Skeletal muscle tissue (tissue), 4 donors: Measurements from ENCODE around the gene RHCG. TPM values are rescaled to one million over a fixed set of nuclear protein-coding genes. Genes with fewer than 3 reads are reported as not detected.

ENCODE experiments used
- H3K27ac ChIP-seq: one replicate; pipeline ENCODE4 v1.7.0; 2013; ENCODE audit warnings: mild to moderate bottlenecking, low read depth, low read length, inconsistent platforms
- H3K27me3 ChIP-seq, 3 donors: one replicate each; pipeline ENCODE4 v1.7.0; 2013; ENCODE audit warnings: low read length in 3 of 3; ENCODE audit not compliant: control insufficient read depth in 3 of 3, insufficient read depth in 3 of 3
- H3K36me3 ChIP-seq, 3 donors: one replicate each; pipeline ENCODE4 v1.7.0; 2013; ENCODE audit warnings: low read length in 3 of 3; ENCODE audit not compliant: control insufficient read depth in 3 of 3, insufficient read depth in 3 of 3
- H3K4me1 ChIP-seq, 3 donors: one replicate each; pipeline ENCODE4 v1.7.0; 2013; ENCODE audit warnings: low read length in 3 of 3, mild to moderate bottlenecking in 3 of 3; ENCODE audit not compliant: control insufficient read depth in 3 of 3, insufficient read depth in 3 of 3
- H3K4me3 ChIP-seq, 3 donors: one replicate each; pipeline ENCODE4 v1.7.0; 2013; ENCODE audit warnings: low read length in 3 of 3
- H3K9ac ChIP-seq, 3 donors: one replicate each; pipeline ENCODE4 v1.7.0; 2013; ENCODE audit warnings: low read length in 3 of 3, mild to moderate bottlenecking in 3 of 3, moderate library complexity in 2 of 3, low read depth in 1 of 3
- H3K9me3 ChIP-seq, 3 donors: one replicate each; pipeline ENCODE4 v1.7.0; 2013; ENCODE audit warnings: low read length in 3 of 3; ENCODE audit not compliant: control insufficient read depth in 3 of 3
- total RNA-seq: library from RNA; depleted of rRNA; stranded (reverse); fragments of >200 nt; gene quantifications from one replicate; pipeline ENCODE4 v1.2.3, GENCODE V29; 2014
- donor health status: Osteomylitis.

RHCG gene
- total RNA-seq, 1 donor from 2014 or later = not detected

GRCh38 chr15:89494031-89494430, 2.4 kb downstream of the RHCG start:
- Histone ChIP-seq H3K4me1 (peaks cover 0 to 3% (median 3%) of the 10 kb centered on the region in 3 donors), H3K9ac (no peak overlapping the region), H3K27ac (no peak overlapping the region), H3K4me3 (no peak overlapping the region), H3K27me3 (peaks cover 57 to 66% (median 65%) of the 10 kb centered on the region in 3 donors), H3K36me3 (no peaks in the 10 kb centered on the region), H3K9me3 (no peaks in the 10 kb centered on the region)

DNA sequence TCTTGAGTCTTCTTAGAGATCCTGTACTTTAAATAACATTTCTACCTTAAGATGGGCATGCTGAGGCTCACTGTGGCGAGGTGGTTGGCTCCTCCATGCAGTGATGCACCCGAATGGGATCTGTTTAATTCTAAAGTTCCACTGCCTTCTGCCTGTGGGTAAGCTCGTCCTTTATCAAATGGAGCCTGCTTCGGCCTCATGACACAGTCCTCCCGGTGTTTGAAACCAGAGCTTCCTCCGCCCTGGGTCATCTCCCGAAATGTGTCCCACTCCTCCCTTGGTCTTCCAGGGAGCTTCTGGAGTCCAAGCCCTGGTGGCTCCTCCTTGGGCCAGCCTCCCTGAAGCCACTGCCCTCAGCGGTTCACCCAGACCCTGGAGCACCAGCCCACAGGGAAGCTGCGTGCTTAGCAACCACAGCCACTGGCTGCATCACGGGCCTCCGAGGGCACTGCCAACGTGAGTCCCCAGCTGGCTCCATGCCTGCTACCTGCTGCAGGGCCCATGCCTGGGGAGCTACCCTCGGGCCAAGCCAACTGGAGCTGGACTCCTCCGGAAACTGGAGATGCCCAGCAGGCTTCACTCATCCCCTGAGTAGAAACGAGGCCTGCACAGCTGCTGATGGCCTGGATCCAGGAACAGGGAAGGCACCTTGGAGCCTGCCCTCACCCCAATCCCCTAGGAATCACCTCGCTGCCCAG, 3.3 kb downstream of the RHCG start:
- Histone ChIP-seq H3K27me3 (peaks cover 49 to 66% (median 61%) of the 10 kb centered on the region in 3 donors), H3K36me3 (no peaks in the 10 kb centered on the region), H3K4me3 (no peak overlapping the region), H3K4me1 (peaks cover 0 to 3% (median 3%) of the 10 kb centered on the region in 3 donors), H3K27ac (no peak overlapping the region), H3K9ac (no peak overlapping the region), H3K9me3 (no peaks in the 10 kb centered on the region)

GRCh38 chr15:89492111-89492641, 4.2 kb downstream of the RHCG start:
- Histone ChIP-seq H3K9me3 (no peaks in the 10 kb centered on the region), H3K4me3 (no peak overlapping the region), H3K27me3 (peaks cover 54 to 70% (median 66%) of the 10 kb centered on the region in 3 donors), H3K36me3 (no peaks in the 10 kb centered on the region), H3K4me1 (peaks cover 0 to 3% (median 3%) of the 10 kb centered on the region in 3 donors), H3K9ac (no peak overlapping the region), H3K27ac (no peak overlapping the region)

GRCh38 chr15:89490814-89491315, 5.5 kb downstream of the RHCG start:
- no peaks in the 10 kb centered on the region for H3K9me3 ChIP-seq
- no peaks in the 10 kb centered on the region for H3K4me1 ChIP-seq
- H3K9ac ChIP-seq = no peak overlapping the region
- no peaks in the 10 kb centered on the region for H3K36me3 ChIP-seq
- peaks cover 54 to 72% (median 66%) of the 10 kb centered on the region in 3 donors for H3K27me3 ChIP-seq
- no peak overlapping the region for H3K27ac ChIP-seq
- no peak overlapping the region for H3K4me3 ChIP-seq

DNA sequence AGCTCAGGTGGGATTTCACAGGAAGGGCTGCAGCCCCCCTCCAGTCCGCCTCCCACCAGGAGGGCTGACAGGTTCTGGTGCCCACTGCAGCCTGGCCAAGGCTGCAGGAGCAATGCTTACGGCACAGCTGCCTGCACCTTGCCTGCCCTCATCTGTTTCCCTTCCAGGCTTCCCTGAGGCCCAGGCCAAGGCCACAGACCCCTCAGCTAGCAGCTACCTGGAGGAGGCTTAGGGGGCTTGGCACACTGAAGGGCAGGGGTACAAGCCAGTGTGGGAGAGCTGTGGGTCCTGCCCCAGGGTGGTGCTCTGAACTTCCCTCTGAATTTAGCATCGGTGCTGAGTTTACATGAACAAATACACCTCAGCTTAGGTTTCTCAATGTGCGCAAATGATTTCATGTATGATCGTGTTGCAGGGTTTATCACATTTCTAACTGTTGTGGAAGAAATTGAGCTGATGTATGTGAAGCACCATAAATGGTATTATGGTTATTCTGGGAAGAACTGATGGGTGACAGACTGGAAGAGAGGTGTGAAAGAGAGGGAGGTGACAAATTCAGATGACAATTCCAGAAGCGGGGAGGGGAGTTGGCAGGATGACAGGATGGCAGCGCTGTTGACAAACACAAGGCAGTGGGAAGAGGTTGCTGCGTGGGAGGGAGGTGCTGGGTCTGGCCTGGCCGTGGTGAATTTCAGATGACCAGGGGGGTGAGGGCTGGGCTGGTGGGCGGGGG, 6.1 kb downstream of the RHCG start:
- H3K9ac ChIP-seq = no peak overlapping the region
- no peaks in the 10 kb centered on the region for H3K4me1 ChIP-seq
- H3K27ac ChIP-seq = no peak overlapping the region
- no peaks in the 10 kb centered on the region for H3K9me3 ChIP-seq
- H3K27me3 ChIP-seq = peaks cover 49 to 66% (median 61%) of the 10 kb centered on the region in 3 donors
- no peaks in the 10 kb centered on the region for H3K36me3 ChIP-seq
- no peak overlapping the region for H3K4me3 ChIP-seq

DNA sequence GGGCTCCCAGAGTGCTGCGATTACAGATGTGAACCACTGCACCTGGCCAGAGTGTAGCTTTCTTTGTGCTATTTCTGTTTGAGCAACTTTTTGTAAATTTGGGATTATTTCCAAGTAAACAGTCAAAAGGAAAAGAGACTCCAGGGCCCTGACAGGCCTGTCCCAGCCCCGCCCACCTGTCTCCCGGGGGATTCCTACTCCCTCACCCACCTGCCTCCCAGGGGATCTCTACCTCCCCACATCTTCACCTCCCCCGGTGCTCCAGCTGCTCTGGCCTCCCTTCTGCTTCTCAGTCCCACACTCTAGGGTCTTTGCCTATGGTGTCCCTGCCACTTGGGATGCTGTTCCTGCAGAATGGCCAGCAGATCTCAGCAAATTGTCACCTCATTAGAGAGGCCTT, 7.0 kb downstream of the RHCG start:
- Histone ChIP-seq H3K9me3 (no peaks in the 10 kb centered on the region), H3K9ac (no peak overlapping the region), H3K4me3 (no peak overlapping the region), H3K27me3 (peaks cover 40 to 58% (median 53%) of the 10 kb centered on the region in 3 donors), H3K36me3 (no peaks in the 10 kb centered on the region), H3K4me1 (no peaks in the 10 kb centered on the region), H3K27ac (no peak overlapping the region)

GRCh38 chr15:89487791-89488190, 8.6 kb downstream of the RHCG start:
- no peaks in the 10 kb centered on the region for H3K9me3 ChIP-seq
- H3K27ac ChIP-seq = no peak overlapping the region
- no peak overlapping the region for H3K4me3 ChIP-seq
- no peak overlapping the region for H3K9ac ChIP-seq
- H3K27me3 ChIP-seq = peaks cover 26 to 51% (median 45%) of the 10 kb centered on the region in 3 donors
- H3K36me3 ChIP-seq = no peaks in the 10 kb centered on the region
- H3K4me1 ChIP-seq = no peaks in the 10 kb centered on the region

DNA sequence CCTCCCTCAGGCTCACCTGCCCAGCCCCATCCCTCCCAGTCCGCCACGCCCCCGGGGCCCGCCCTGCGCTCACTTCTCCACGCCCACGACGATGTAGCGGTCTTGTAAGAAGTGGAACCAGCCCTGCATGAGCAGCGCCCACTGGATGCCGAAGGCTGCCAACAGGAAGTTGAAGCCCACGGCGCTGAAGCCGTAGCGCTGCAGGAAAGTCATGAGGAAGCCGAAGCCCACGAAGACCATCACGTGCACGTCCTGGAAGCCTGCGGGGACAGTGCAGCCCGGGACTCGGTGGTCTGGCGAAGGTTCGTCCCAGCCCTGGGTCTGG, 9.7 kb downstream of the RHCG start:
- Histone ChIP-seq H3K9me3 (no peaks in the 10 kb centered on the region), H3K36me3 (no peaks in the 10 kb centered on the region), H3K27ac (no peak overlapping the region), H3K4me3 (no peak overlapping the region), H3K27me3 (peaks cover 19 to 40% (median 38%) of the 10 kb centered on the region in 3 donors), H3K4me1 (no peaks in the 10 kb centered on the region), H3K9ac (no peak overlapping the region)

GRCh38 chr15:89483079-89483478, 13.3 kb downstream of the RHCG start:
- no peak overlapping the region for H3K4me3 ChIP-seq
- H3K36me3 ChIP-seq = no peaks in the 10 kb centered on the region
- no peaks in the 10 kb centered on the region for H3K9me3 ChIP-seq
- peaks cover 19 to 49% (median 45%) of the 10 kb centered on the region in 3 donors for H3K27me3 ChIP-seq
- H3K9ac ChIP-seq = no peak overlapping the region
- H3K4me1 ChIP-seq = no peaks in the 10 kb centered on the region
- H3K27ac ChIP-seq = no peak overlapping the region

DNA sequence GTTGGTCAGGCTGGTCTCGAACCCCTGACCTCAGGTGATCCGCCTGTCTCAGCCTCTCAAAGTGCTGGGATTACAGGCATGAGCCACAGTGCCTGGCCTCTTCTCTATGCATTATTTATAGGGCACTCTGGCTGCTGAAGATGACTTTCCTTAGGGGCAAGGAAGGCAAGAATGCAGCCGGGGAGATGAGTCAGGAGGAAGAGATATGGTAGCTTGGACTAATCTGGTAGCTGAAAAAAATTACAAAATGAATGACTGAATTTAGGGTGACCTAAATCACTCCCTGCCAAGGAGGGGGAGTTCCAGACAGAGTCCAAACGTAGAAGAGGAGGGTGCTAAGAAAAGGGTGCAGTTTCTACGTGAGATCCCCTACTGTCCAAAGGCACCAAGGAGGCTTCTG, 14.2 kb downstream of the RHCG start:
- H3K36me3 ChIP-seq = no peaks in the 10 kb centered on the region
- no peak overlapping the region for H3K27ac ChIP-seq
- no peak overlapping the region for H3K9ac ChIP-seq
- no peak overlapping the region for H3K4me3 ChIP-seq
- no peaks in the 10 kb centered on the region for H3K9me3 ChIP-seq
- H3K27me3 ChIP-seq = peaks cover 18 to 52% (median 48%) of the 10 kb centered on the region in 3 donors
- H3K4me1 ChIP-seq = no peaks in the 10 kb centered on the region
